Activated CD4-positive, alpha-beta memory T cell treated with anti-CD3 and anti-CD28 coated beads, Interleukin-2, amount 10 ng/mL, durations not matched to agents 7 days and 5 days (primary cell): ENCODE measurements around the gene IRS1. TPM values are rescaled to one million over a fixed set of nuclear protein-coding genes. Genes with fewer than 3 reads are reported as not detected.

Experiments used
- CTCF ChIA-PET: fragments of 350-600 bp; sonication (Branson Sonifier 250); formaldehyde crosslinking; loops from one replicate; lab custom pipeline; 2021; ENCODE audit warnings: antibody characterized with exemption, inconsistent platforms; lab: Charles Lee
- POLR2A ChIA-PET: fragments of 350-600 bp; sonication (Branson Sonifier 250); formaldehyde crosslinking; loops from one replicate; lab custom pipeline; 2021; ENCODE audit warnings: antibody characterized with exemption; lab: Charles Lee
- DNase-seq: peaks from one replicate; pipeline ENCODE4 v3.0.0-alpha.2; 2020
- H3K27ac Mint-ChIP-seq: one replicate; pipeline ENCODE4 v1.8.0; 2021; ENCODE audit warnings: mild to moderate bottlenecking, mixed read lengths
- H3K27me3 Mint-ChIP-seq: one replicate; pipeline ENCODE4 v1.8.0; 2021; ENCODE audit warnings: mixed read lengths
- H3K36me3 Mint-ChIP-seq: one replicate; pipeline ENCODE4 v1.8.0; 2021; ENCODE audit warnings: low read depth, mixed read lengths
- H3K4me1 Mint-ChIP-seq: one replicate; pipeline ENCODE4 v1.8.0; 2021; ENCODE audit warnings: mixed read lengths
- H3K4me3 Mint-ChIP-seq: one replicate; pipeline ENCODE4 v1.8.0; 2021; ENCODE audit warnings: mild to moderate bottlenecking, mixed read lengths
- H3K9me3 Mint-ChIP-seq: one replicate; pipeline ENCODE4 v1.8.0; 2021; ENCODE audit warnings: mixed read lengths
- total RNA-seq, 2 experiments: library from RNA; stranded (reverse); gene quantifications; one replicate each; pipeline ENCODE4 v1.2.3, GENCODE V29; 2021

IRS1 gene
- total RNA-seq, 2 experiments from 2014 or later = 7.2 to 7.4 TPM

GRCh38 chr2:226725126-226725860, 74.3 kb downstream of the IRS1 start:
- no peak for DNase-seq
- Mint-ChIP-seq H3K4me1 (peaks cover 10% of the 10 kb centered on the region), H3K27ac (no peak overlapping the region), H3K27me3 (peaks cover 42% of the 10 kb centered on the region), H3K9me3 (no peaks in the 10 kb centered on the region), H3K4me3 (no peak overlapping the region), H3K36me3 (no peaks in the 10 kb centered on the region)
- ChIA-PET POLR2A (no interaction called here), CTCF (interaction anchor here (0.9 to 1.2 kb wide), 2 partner anchors 10 to 75 kb away, joined by 3 read pairs; no protein-coding TSS in a partner anchor)

- ChIA-PET CTCF (interaction anchor here (1.0 kb wide), 1 partner anchor 68 kb away, joined by 3 read pairs; no protein-coding TSS in a partner anchor), POLR2A (no interaction called here)
- H3K27ac Mint-ChIP-seq = no peak overlapping the region
- peaks cover 8% of the 10 kb centered on the region for H3K4me1 Mint-ChIP-seq
- H3K4me3 Mint-ChIP-seq = no peak overlapping the region
- H3K27me3 Mint-ChIP-seq = peaks cover 39% of the 10 kb centered on the region
- H3K9me3 Mint-ChIP-seq = no peaks in the 10 kb centered on the region
- DNase-seq = no peak
- no peaks in the 10 kb centered on the region for H3K36me3 Mint-ChIP-seq
These were observed 78.1 kb downstream of the IRS1 start for GRCh38 chr2:226721541-226721940.

DNA sequence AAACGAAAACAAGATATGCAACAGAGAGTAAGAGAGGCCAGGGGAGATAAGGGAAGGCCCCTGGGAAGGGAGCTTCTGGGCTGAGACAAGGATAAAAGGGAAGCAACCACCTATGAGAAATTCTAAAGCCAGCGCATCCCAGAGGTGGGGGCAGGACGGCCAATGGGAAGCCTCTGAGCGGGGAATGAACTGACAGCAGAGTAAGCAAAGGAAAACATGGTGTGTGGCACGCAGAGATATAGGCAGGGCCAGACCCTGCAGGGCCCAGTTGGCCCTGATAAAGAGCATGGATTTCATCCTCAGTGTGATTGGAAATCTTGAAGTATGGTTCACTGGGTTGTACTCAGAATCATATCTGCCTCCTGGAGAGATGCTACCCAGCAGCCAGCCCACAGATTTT, 78.7 kb downstream of the IRS1 start:
- Mint-ChIP-seq H3K27ac (no peak overlapping the region), H3K36me3 (no peaks in the 10 kb centered on the region), H3K27me3 (peaks cover 36% of the 10 kb centered on the region), H3K4me3 (no peak overlapping the region), H3K4me1 (peaks cover 6% of the 10 kb centered on the region), H3K9me3 (no peaks in the 10 kb centered on the region)
- ChIA-PET CTCF (no interaction called here), POLR2A (no interaction called here)
- no peak for DNase-seq

GRCh38 chr2:226717719-226718118, 81.9 kb downstream of the IRS1 start:
- H3K4me1 Mint-ChIP-seq = no peaks in the 10 kb centered on the region
- H3K27me3 Mint-ChIP-seq = peaks cover 9% of the 10 kb centered on the region
- H3K4me3 Mint-ChIP-seq = no peak overlapping the region
- ChIA-PET POLR2A (no interaction called here), CTCF (no interaction called here)
- no peaks in the 10 kb centered on the region for H3K9me3 Mint-ChIP-seq
- no peaks in the 10 kb centered on the region for H3K36me3 Mint-ChIP-seq
- no peak for DNase-seq
- no peak overlapping the region for H3K27ac Mint-ChIP-seq

DNA sequence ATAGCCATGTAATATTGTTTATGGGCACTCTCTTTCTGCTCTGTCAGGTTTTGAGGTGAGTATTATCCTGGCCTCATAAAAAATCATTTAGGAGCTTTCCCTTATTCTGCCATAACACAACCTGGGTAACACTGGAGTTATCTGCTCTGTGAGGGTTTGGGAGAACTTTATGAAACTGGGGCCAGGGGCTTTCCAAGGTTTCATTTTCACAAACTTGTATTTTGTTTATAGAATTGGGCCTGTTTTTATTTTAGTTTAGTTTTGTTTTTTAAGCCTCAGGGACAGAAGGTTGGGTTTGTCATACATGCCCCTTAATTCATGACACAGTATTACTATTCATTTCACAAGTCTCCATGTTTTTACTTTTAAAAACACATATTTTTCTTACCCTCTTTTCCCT, 83.5 kb downstream of the IRS1 start:
- Mint-ChIP-seq H3K27me3 (peaks cover 8% of the 10 kb centered on the region), H3K9me3 (no peaks in the 10 kb centered on the region), H3K27ac (no peak overlapping the region), H3K4me1 (no peaks in the 10 kb centered on the region), H3K36me3 (no peaks in the 10 kb centered on the region), H3K4me3 (no peak overlapping the region)
- CTCF ChIA-PET = no interaction called here
- POLR2A ChIA-PET = no interaction called here
- DNase-seq = no peak

GRCh38 chr2:226715347-226715990, 84.2 kb downstream of the IRS1 start:
- POLR2A ChIA-PET = no interaction called here
- no peak overlapping the region for H3K27ac Mint-ChIP-seq
- CTCF ChIA-PET = no interaction called here

DNA sequence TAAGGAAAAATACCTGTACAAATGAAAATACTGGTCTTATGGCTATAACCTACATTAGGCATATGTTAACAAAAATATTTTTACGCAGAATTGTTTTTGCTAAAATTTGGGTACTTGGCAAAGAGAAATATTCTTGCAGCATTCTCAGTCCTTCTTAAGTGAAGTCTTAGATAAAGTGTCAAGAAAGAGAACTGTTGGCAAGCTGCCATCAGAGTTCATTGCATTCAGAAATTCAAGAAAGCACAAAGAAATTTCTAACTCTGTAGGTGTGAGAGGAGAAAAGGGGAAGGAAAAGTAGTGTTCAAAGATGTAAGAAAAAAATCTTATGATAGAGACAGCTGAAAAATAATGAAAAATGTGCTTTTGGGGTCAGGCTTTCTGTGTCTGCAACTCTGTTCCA, 86.7 kb downstream of the IRS1 start:
- POLR2A ChIA-PET = no interaction called here
- no peak for DNase-seq
- Mint-ChIP-seq H3K27me3 (no peaks in the 10 kb centered on the region), H3K27ac (no peak overlapping the region), H3K4me3 (no peak overlapping the region), H3K9me3 (no peaks in the 10 kb centered on the region), H3K4me1 (no peaks in the 10 kb centered on the region), H3K36me3 (no peaks in the 10 kb centered on the region)
- CTCF ChIA-PET = no interaction called here

More at GRCh38 chr2:226715347-226715990, 84.2 kb downstream of the IRS1 start:
- Mint-ChIP-seq H3K4me3 (no peak overlapping the region), H3K27me3 (peaks cover 3% of the 10 kb centered on the region), H3K4me1 (no peaks in the 10 kb centered on the region), H3K36me3 (no peaks in the 10 kb centered on the region), H3K9me3 (no peaks in the 10 kb centered on the region)
- DNase-seq = no peak

GRCh38 chr2:226711606-226712296, 87.9 kb downstream of the IRS1 start:
- H3K4me1 Mint-ChIP-seq = no peaks in the 10 kb centered on the region
- ChIA-PET CTCF (no interaction called here), POLR2A (no interaction called here)
- no peak overlapping the region for H3K4me3 Mint-ChIP-seq
- DNase-seq = no peak
- H3K27ac Mint-ChIP-seq = no peak overlapping the region
- no peaks in the 10 kb centered on the region for H3K36me3 Mint-ChIP-seq
- H3K27me3 Mint-ChIP-seq = no peaks in the 10 kb centered on the region
- H3K9me3 Mint-ChIP-seq = no peaks in the 10 kb centered on the region

DNA sequence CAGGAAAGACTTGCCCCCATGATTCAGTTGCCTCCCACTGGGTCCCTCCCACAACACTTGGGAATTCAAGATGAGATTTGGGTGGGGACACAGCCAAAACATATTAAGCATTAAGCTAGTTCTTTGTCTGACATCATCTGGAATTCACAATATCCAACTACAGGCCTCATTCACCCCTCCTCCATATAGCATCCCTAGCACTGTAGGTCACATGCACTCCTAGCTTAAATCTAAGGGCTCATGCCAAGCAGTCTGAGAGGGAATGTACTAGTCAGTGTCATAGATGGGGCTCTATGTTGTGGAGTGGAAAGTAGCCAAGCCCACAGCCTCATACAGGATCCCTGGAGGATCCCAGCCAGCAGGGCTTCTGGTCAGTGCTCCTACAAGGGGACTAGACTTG, 92.1 kb downstream of the IRS1 start:
- H3K27ac Mint-ChIP-seq = no peak overlapping the region
- CTCF ChIA-PET = no interaction called here

GRCh38 chr2:226705965-226706364, 93.7 kb downstream of the IRS1 start:
- Mint-ChIP-seq H3K27me3 (peaks cover 8% of the 10 kb centered on the region), H3K4me1 (peaks cover 4% of the 10 kb centered on the region), H3K36me3 (no peaks in the 10 kb centered on the region), H3K9me3 (no peaks in the 10 kb centered on the region), H3K27ac (no peak overlapping the region), H3K4me3 (no peak overlapping the region)
- DNase-seq = no peak
- CTCF ChIA-PET = no interaction called here
- POLR2A ChIA-PET = no interaction called here

More for the DNA sequence above, 92.1 kb downstream of the IRS1 start:
- H3K4me3 Mint-ChIP-seq = no peak overlapping the region
- no peaks in the 10 kb centered on the region for H3K4me1 Mint-ChIP-seq
- POLR2A ChIA-PET = no interaction called here
- H3K9me3 Mint-ChIP-seq = no peaks in the 10 kb centered on the region
- H3K27me3 Mint-ChIP-seq = peaks cover 6% of the 10 kb centered on the region
- no peak for DNase-seq
- no peaks in the 10 kb centered on the region for H3K36me3 Mint-ChIP-seq

GRCh38 chr2:226705133-226705886, 94.3 kb downstream of the IRS1 start:
- CTCF ChIA-PET = no interaction called here
- H3K4me1 Mint-ChIP-seq = peaks cover 5% of the 10 kb centered on the region
- POLR2A ChIA-PET = no interaction called here
- no peaks in the 10 kb centered on the region for H3K36me3 Mint-ChIP-seq
- no peak overlapping the region for H3K4me3 Mint-ChIP-seq
- no peak overlapping the region for H3K27ac Mint-ChIP-seq
- DNase-seq = no peak
- H3K9me3 Mint-ChIP-seq = no peaks in the 10 kb centered on the region
- peaks cover 8% of the 10 kb centered on the region for H3K27me3 Mint-ChIP-seq

- Mint-ChIP-seq H3K27ac (no peak overlapping the region), H3K27me3 (peaks cover 8% of the 10 kb centered on the region), H3K4me3 (no peak overlapping the region), H3K36me3 (no peaks in the 10 kb centered on the region), H3K4me1 (peaks cover 5% of the 10 kb centered on the region), H3K9me3 (no peaks in the 10 kb centered on the region)
- no peak for DNase-seq
- CTCF ChIA-PET = no interaction called here
- POLR2A ChIA-PET = no interaction called here
These were observed 96.1 kb downstream of the IRS1 start for GRCh38 chr2:226703514-226703913.

GRCh38 chr2:226702376-226702775, 97.2 kb downstream of the IRS1 start:
- Mint-ChIP-seq H3K9me3 (no peaks in the 10 kb centered on the region), H3K36me3 (no peaks in the 10 kb centered on the region), H3K27me3 (peaks cover 8% of the 10 kb centered on the region), H3K4me3 (no peak overlapping the region), H3K27ac (no peak overlapping the region), H3K4me1 (peaks cover 5% of the 10 kb centered on the region)
- no peak for DNase-seq
- ChIA-PET POLR2A (no interaction called here), CTCF (no interaction called here)
